ENCODE results near the gene RALGAPA1. TPM values are rescaled to one million over a fixed set of nuclear protein-coding genes. Genes with fewer than 3 reads are reported as not detected.

RALGAPA1 gene
- total and polyA plus RNA-seq, 2 of the 13 experiments (the other 11 are each of a cell fraction or from before 2014, with no cell fraction given): 65.0 to 89.2 TPM

GRCh38 chr14:35847636-35848035 lies 38.5 kb upstream of the RALGAPA1 start:
- Histone ChIP-seq H3K4me3 (replicated peaks in 1 of 3; ENCODE audit: insufficient read depth in 1 of 3, low read depth in 2 of 3, low read length in 3 of 3) (no peak overlapping the region), H3K79me2 (ENCODE audit: insufficient read depth, low read length) (peaks cover 3% of the 10 kb centered on the region), H3K9ac (ENCODE audit: insufficient read depth, low read depth, low read length) (no peak overlapping the region), H3K9me3 (ENCODE audit: low read length) (peaks cover 11% of the 10 kb centered on the region), H3K4me1 (ENCODE audit: insufficient read depth, low read length) (peaks cover 7% of the 10 kb centered on the region; the same call in 1 of the 2 replicates), H3K36me3 (replicated peaks in 1 of 2; ENCODE audit: control insufficient read depth in 1 of 2, insufficient read depth in 2 of 2, low read length in 2 of 2) (peaks cover 18 to 58% of the 10 kb centered on the region in 2 experiments; a peak in 4 of 5 replicates), H3K27ac (ENCODE audit: extremely low read length, insufficient read depth, low read length) (no peak overlapping the region), H3K4me2 (ENCODE audit: low read depth, low read length) (no peak overlapping the region), H2AFZ (ENCODE audit: low read length) (no peak overlapping the region), H4K20me1 (ENCODE audit: insufficient read depth, low read length) (no peaks in the 10 kb centered on the region), H3K27me3 (ENCODE audit: control insufficient read depth in 1 of 2, insufficient read depth in 2 of 2, low read length in 2 of 2) (no peaks in the 10 kb centered on the region)
- CTCF ChIA-PET (ENCODE audit: low intra/inter-chr PET ratio, low total read pairs): no interaction called here
- 97% methylated on average over 2 of the region's 2 CpGs for WGBS (ENCODE audit: low lambda C conversion rate)
- no TSS peak for BruUV-seq (replicated peaks)
- ATAC-seq (no peak), DNase-seq (ENCODE audit: low spot score) (no peak), FAIRE-seq (no peak)
- in situ Hi-C loops (cut with HindIII; ENCODE audit: extremely low pct_ligation_motif_present, low pct_unique_long_range_greater_than_20kb): no loop called here
- TF ChIP-seq PPARG (CRISPR knock-in tag; conservative IDR thresholded peaks at IDR 0.05): no peak
- no peak for TF ChIP-seq ZNF563 (CRISPR knock-in tag; IDR thresholded peaks at IDR 0.05)
- TF ChIP-seq SP2 (CRISPR knock-in tag; IDR thresholded peaks at IDR 0.05): no peak
- TF ChIP-seq CHD4 (IDR thresholded peaks at IDR 0.05; ENCODE audit: borderline replicate concordance, low read length): no peak
- no peak for TF ChIP-seq ZNF382 (CRISPR knock-in tag; IDR thresholded peaks at IDR 0.05; ENCODE audit: borderline replicate concordance)
- no peak for TF ChIP-seq FOXC1 (CRISPR knock-in tag; IDR thresholded peaks at IDR 0.05; ENCODE audit: borderline replicate concordance)
- no peak for TF ChIP-seq ZNF451 (CRISPR knock-in tag; IDR thresholded peaks at IDR 0.05)
- no peak for TF ChIP-seq ZNF790 (CRISPR knock-in tag; IDR thresholded peaks at IDR 0.05; ENCODE audit: borderline replicate concordance)
- no peak for TF ChIP-seq HMGXB3 (CRISPR knock-in tag; IDR thresholded peaks at IDR 0.05; ENCODE audit: borderline replicate concordance)
- no peak for TF ChIP-seq DNMT3B (CRISPR knock-in tag; conservative IDR thresholded peaks at IDR 0.05)
- no peak for TF ChIP-seq CEBPB (IDR thresholded peaks at IDR 0.05; ENCODE audit: borderline replicate concordance, low read depth, low read length)
- no peak for TF ChIP-seq ZFP36L2 (CRISPR knock-in tag; IDR thresholded peaks at IDR 0.05)
- no peak for TF ChIP-seq NFE2L2 (IDR thresholded peaks at IDR 0.05; ENCODE audit: low read length)
- TF ChIP-seq NFKB2 (CRISPR knock-in tag; IDR thresholded peaks at IDR 0.05; ENCODE audit: borderline replicate concordance): no peak
- TF ChIP-seq U2AF2 (IDR thresholded peaks at IDR 0.05; ENCODE audit: low read depth, low read length): no peak
- no peak for TF ChIP-seq RAD51 (IDR thresholded peaks at IDR 0.05; ENCODE audit: borderline replicate concordance)
- POLR2A ChIA-PET: interaction anchor here (1.2 kb wide), 1 partner anchor 21 kb away, joined by 4 read pairs; the partner anchor contains the start of gene BRMS1L
- intact Hi-C loops (cut with micrococcal nuclease; ENCODE audit: unreplicated experiment): no loop called here
